ENCODE results near the gene KIDINS220.

DNA sequence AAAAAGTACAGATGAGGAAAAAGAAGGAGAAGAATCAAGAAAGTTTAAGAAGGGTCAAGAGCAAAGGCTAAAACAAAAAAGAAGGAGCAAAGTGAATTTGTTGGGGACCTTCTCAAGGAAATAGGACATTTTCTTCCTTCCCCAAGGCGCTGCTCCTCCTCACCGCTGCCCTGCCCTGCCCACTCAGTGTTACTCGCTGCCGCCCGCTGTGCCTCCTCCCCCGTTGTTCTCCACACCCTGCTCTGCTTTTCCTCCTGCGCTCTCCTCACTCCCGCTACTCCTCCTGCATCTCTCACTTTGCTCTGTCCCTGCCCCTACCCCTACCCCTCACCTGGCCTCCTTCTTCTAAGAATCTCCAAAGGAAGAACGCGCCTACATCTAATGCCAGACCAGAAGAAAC is 104.8 kb downstream of the KIDINS220 start:
- no peak for TF ChIP-seq CTCF (conservative IDR thresholded peaks at IDR 0.05 in 1 of 2, IDR thresholded peaks at IDR 0.05 in 1 of 2; ENCODE audit: extremely low read depth in 1 of 2, insufficient read depth in 1 of 2, low read depth in 1 of 2, low read length in 2 of 2)
- TF ChIP-seq EZH2 (IDR thresholded peaks at IDR 0.05; ENCODE audit: borderline replicate concordance, low read length) = no peak
